A673 (cell line): ENCODE results near the gene RNF13.

ENCODE experiments used
- EZH2 ChIP-seq: fragments of 200-600 bp; sonication (generic); IDR thresholded peaks from 2 replicates; pipeline ENCODE4 v1.6.1; 2017; ENCODE audit warnings: borderline replicate concordance, low read depth, mild to moderate bottlenecking, mixed read lengths, antibody characterized with exemption, low read length; ENCODE audit not compliant: poor library complexity, severe bottlenecking
- TF ChIP-seq, protein P1 (sequence below): fragments of 300-800, 200-600 bp; sonication (generic); conservative IDR thresholded peaks from 2 replicates; pipeline ENCODE4 v1.5.1; 2017; ENCODE audit warnings: low read depth, mild to moderate bottlenecking, antibody characterized with exemption, low read length, moderate library complexity, mixed read lengths

DNA sequence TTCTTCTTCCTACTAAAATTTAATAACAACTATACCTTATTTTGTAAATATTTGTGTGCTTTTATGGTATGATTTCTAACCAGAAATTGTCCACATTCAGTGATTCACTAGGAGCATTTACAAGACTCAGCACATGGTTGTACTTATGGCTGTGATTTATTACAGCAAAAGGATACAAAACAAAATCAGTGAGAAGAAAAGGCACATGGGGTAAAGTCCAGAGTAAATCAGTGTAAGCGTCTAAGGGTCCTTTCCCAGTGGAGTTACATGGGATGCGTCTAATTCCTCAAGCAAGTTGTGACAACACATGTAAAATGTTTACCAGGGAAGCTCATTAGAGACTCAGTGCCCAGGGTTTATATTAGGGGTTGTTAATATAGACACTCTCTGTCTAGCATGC lies 31.1 kb downstream of the RNF13 start:
- TF ChIP-seq, protein P1, sequence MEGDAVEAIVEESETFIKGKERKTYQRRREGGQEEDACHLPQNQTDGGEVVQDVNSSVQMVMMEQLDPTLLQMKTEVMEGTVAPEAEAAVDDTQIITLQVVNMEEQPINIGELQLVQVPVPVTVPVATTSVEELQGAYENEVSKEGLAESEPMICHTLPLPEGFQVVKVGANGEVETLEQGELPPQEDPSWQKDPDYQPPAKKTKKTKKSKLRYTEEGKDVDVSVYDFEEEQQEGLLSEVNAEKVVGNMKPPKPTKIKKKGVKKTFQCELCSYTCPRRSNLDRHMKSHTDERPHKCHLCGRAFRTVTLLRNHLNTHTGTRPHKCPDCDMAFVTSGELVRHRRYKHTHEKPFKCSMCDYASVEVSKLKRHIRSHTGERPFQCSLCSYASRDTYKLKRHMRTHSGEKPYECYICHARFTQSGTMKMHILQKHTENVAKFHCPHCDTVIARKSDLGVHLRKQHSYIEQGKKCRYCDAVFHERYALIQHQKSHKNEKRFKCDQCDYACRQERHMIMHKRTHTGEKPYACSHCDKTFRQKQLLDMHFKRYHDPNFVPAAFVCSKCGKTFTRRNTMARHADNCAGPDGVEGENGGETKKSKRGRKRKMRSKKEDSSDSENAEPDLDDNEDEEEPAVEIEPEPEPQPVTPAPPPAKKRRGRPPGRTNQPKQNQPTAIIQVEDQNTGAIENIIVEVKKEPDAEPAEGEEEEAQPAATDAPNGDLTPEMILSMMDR = no peak
- TF ChIP-seq EZH2 = no peak
